VCaP (cell line): Measurements from ENCODE around the gene CMKLR1.

Source experiments
- H3K27ac ChIP-seq: fragments of 450-650 bp; 2 replicates; pipeline ENCODE4 v1.5.1; 2017
- TF ChIP-seq, protein P1 (sequence below): fragments of 450-650 bp; conservative IDR thresholded peaks from 2 replicates; pipeline ENCODE4 v1.5.1; 2017; ENCODE audit warnings: mild to moderate bottlenecking, moderate library complexity

Gene CMKLR1

GRCh38 chr12:108341854-108342847, 3.0 kb upstream of the CMKLR1 start:
- TF ChIP-seq, protein P1, sequence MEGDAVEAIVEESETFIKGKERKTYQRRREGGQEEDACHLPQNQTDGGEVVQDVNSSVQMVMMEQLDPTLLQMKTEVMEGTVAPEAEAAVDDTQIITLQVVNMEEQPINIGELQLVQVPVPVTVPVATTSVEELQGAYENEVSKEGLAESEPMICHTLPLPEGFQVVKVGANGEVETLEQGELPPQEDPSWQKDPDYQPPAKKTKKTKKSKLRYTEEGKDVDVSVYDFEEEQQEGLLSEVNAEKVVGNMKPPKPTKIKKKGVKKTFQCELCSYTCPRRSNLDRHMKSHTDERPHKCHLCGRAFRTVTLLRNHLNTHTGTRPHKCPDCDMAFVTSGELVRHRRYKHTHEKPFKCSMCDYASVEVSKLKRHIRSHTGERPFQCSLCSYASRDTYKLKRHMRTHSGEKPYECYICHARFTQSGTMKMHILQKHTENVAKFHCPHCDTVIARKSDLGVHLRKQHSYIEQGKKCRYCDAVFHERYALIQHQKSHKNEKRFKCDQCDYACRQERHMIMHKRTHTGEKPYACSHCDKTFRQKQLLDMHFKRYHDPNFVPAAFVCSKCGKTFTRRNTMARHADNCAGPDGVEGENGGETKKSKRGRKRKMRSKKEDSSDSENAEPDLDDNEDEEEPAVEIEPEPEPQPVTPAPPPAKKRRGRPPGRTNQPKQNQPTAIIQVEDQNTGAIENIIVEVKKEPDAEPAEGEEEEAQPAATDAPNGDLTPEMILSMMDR, result no peak
- H3K27ac ChIP-seq, result no peak overlapping the region

DNA sequence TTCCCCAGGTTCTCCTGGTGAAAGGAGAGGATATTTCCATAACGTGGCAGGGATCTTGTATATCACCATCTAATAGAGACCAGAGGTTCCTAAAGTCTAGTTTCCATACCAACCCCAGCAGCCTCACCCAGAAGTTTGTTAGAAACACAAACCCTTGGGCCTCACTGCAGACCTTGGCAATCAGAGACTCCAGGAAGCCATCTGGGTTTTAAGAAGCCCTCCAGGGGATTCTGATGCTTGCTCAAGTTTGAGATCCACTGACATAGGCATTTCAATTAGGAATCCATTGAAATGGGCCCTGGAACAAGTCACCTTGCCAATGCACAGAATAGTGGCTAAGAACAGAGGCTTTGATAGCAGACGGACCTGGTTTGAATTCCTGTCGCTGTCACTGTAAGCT, 2.2 kb upstream of the CMKLR1 start:
- TF ChIP-seq, protein P1, result no peak
- H3K27ac ChIP-seq, result no peak overlapping the region

- TF ChIP-seq, protein P1, result no peak
- H3K27ac ChIP-seq, result no peak overlapping the region
Observed at GRCh38 chr12:108340037-108340436, 926 bp upstream of the CMKLR1 start.

GRCh38 chr12:108337235-108338223, 1.6 kb downstream of the CMKLR1 start:
- TF ChIP-seq, protein P1, result peak; percentile 74
- no peak overlapping the region for H3K27ac ChIP-seq

DNA sequence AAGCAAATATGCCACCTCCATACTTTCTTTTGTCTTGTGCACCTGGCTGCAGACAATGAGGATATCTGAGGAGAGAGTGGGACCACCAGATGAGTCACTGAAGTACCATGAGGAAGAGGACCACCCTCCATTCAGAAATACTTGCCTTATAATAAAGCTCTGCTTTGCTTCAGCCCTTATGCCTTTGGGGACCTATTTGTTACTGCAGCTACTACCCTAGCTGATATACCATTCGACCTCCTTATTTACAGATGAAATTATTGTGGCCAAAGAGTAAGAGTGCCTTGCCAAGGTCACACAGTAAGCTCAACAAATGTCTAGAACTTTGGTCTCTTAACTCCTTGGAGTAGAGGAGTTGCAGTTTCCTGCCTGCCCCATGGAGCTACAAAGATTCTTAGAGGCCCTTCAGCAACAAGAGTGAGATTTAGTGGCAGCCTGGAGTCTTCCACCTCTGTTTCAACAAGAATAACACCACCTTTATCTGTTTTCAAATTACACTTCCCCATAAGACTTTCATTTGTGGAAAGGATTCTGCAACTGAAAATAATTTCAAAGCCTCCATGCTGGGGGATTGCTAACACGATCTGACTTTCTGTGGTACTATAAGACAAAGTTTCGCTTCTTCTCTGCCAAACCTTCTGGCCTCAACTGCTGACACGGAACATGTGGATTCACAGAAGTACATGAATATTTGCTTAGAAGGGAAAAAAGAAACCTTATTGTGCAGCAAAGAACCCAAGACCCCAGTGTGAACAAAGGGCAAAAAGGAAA, 3.6 kb downstream of the CMKLR1 start:
- TF ChIP-seq, protein P1, result no peak
- H3K27ac ChIP-seq, result no peak overlapping the region

- H3K27ac ChIP-seq, result no peak overlapping the region
- TF ChIP-seq, protein P1, result no peak
Observed at GRCh38 chr12:108333898-108334699, 5.0 kb downstream of the CMKLR1 start.
